K562 (cell line): ENCODE results near the gene IRAK3. TPM values are rescaled to one million over a fixed set of nuclear protein-coding genes. Genes with fewer than 3 reads are reported as not detected.

ENCODE experiments used
- ATAC-seq: fragments of 200-7000 bp; cut with Tn5 transposase; 3 replicates; pipeline ENCODE4 v1.9.1; 2020; ENCODE audit warnings: moderate library complexity
- BruUV-seq: library from RNA; stranded (reverse); fragments of 400-500 nt; replicated peaks from 2 replicates; lab custom pipeline; 2021; lab: Mats Ljungman, UMichigan
- CTCF ChIA-PET: fragments of 300-600 bp; formaldehyde crosslinking; extraction: SDS; loops from one replicate; lab custom pipeline; 2021; ENCODE audit warnings: low intra/inter-chr PET ratio; lab: Yijun Ruan, JAX
- POLR2A ChIA-PET: fragments of 300-600, 350-650 bp; sonication (Branson Sonifier 250); formaldehyde crosslinking; extraction: SDS; loops from one replicate; lab custom pipeline; 2021; ENCODE audit warnings: antibody characterized with exemption, inconsistent platforms; lab: Yijun Ruan, JAX
- DNase-seq, 4 experiments: peaks; one replicate each; pipeline versions ENCODE4 v3.0.0 to v3.0.0-alpha.2; 2011 to 2018; ENCODE audit warnings: low spot score in 3 of 4, mixed read lengths in 3 of 4; ENCODE audit errors: extremely low read depth in 1 of 4
- FAIRE-seq: peaks from 2 replicates; lab custom pipeline; 2011; peaks lifted over from hg19 to GRCh38; lab: Jason Lieb, UNC
- H2AFZ ChIP-seq: 2 replicates; pipeline ENCODE4 v1.6.0; 2011; ENCODE audit warnings: low read depth, low read length, control low read depth, inconsistent platforms
- H3K27ac ChIP-seq: fragments of 200-600 bp; 3 replicates; pipeline ENCODE4 v1.8.0; 2011; ENCODE audit warnings: low read depth, mild to moderate bottlenecking, control low read depth, inconsistent platforms, low read length, moderate library complexity, mixed read lengths; ENCODE audit errors: extremely low read depth
- H3K27me3 ChIP-seq, 2 experiments: fragments of 300-600 bp in 1 of 2; 2 replicates in 1 of 2; 3 replicates in 1 of 2; pipeline versions ENCODE4 v1.6.0 to v1.8.0; 2011; ENCODE audit warnings: inconsistent platforms in 2 of 2, low read length in 2 of 2, mild to moderate bottlenecking in 1 of 2, mixed read lengths in 1 of 2, moderate library complexity in 1 of 2; ENCODE audit not compliant: control insufficient read depth in 2 of 2, insufficient read depth in 2 of 2
- H3K36me3 ChIP-seq: fragments of 300-600 bp; 3 replicates; pipeline ENCODE4 v1.8.0; 2011; ENCODE audit warnings: mild to moderate bottlenecking, low read length, inconsistent platforms; ENCODE audit not compliant: control insufficient read depth, insufficient read depth
- H3K4me1 ChIP-seq, 2 experiments: fragments of 200-600 bp in 1 of 2; replicated peaks in 1 of 2; 2 replicates in 1 of 2; 3 replicates in 1 of 2; pipeline versions ENCODE4 v1.5.1 to v1.8.0; 2011; ENCODE audit warnings: inconsistent platforms in 2 of 2, low read length in 2 of 2, mild to moderate bottlenecking in 1 of 2, mixed read lengths in 1 of 2, moderate library complexity in 1 of 2; ENCODE audit not compliant: control insufficient read depth in 2 of 2, insufficient read depth in 2 of 2
- H3K4me2 ChIP-seq: 2 replicates; pipeline ENCODE4 v1.6.1; 2011; ENCODE audit warnings: low read length, control low read depth, inconsistent platforms, mixed read lengths; ENCODE audit not compliant: insufficient read depth
- H3K4me3 ChIP-seq: fragments of 200-600 bp; sonication (generic), shearing (Covaris generic); 2 replicates; pipeline ENCODE4 v1.5.1; 2016; ENCODE audit warnings: control low read depth, inconsistent platforms
- H3K79me2 ChIP-seq: fragments of 200-600 bp; 3 replicates; pipeline ENCODE4 v1.8.0; 2011; ENCODE audit warnings: low read length, inconsistent platforms; ENCODE audit not compliant: control insufficient read depth, insufficient read depth
- H3K9ac ChIP-seq, 2 experiments: 2 replicates each; pipeline versions ENCODE4 v1.6.0 to v1.6.1; 2011; ENCODE audit warnings: low read depth in 2 of 2, low read length in 2 of 2, control low read depth in 1 of 2, inconsistent platforms in 1 of 2, mild to moderate bottlenecking in 1 of 2, mixed read lengths in 1 of 2; ENCODE audit not compliant: insufficient read depth in 1 of 2
- H3K9me1 ChIP-seq: one replicate; pipeline ENCODE4 v1.6.0; 2011; ENCODE audit warnings: inconsistent platforms, mild to moderate bottlenecking, low read length, moderate library complexity; ENCODE audit not compliant: control insufficient read depth, insufficient read depth
- H3K9me3 ChIP-seq: replicated peaks from 2 replicates; pipeline ENCODE4 v1.5.1; 2011; ENCODE audit warnings: low read depth, low read length, inconsistent platforms; ENCODE audit not compliant: control insufficient read depth, insufficient read depth
- H4K20me1 ChIP-seq: replicated peaks from 2 replicates; pipeline ENCODE4 v1.6.1; 2011; ENCODE audit warnings: low read length, inconsistent platforms, mixed read lengths; ENCODE audit not compliant: control insufficient read depth, insufficient read depth
- BCL6 ChIP-seq: fragments of 250-450 bp; sonication (Bioruptor Pico); IDR thresholded peaks from 2 replicates; pipeline ENCODE4 v1.4.0; 2020
- CC2D1A ChIP-seq: fragments of 450-650 bp; IDR thresholded peaks from 2 replicates; pipeline ENCODE4 v1.6.1; 2017; ENCODE audit warnings: mild to moderate bottlenecking
- CCAR2 ChIP-seq: fragments of 200-400 bp; formaldehyde crosslinking; IDR thresholded peaks from 2 replicates; pipeline ENCODE4 v1.6.1; 2017; ENCODE audit warnings: mild to moderate bottlenecking, low read depth, low read length
- CHAMP1 ChIP-seq: fragments of 450-650 bp; IDR thresholded peaks from 2 replicates; pipeline ENCODE4 v1.6.1; 2016; ENCODE audit warnings: mild to moderate bottlenecking
- ELK1 ChIP-seq: sonication (generic); formaldehyde crosslinking; IDR thresholded peaks from 2 replicates; pipeline ENCODE4 v1.8.1; 2022; ENCODE audit warnings: missing genetic modification reagents
- HDAC2 ChIP-seq: fragments of 450-650 bp; IDR thresholded peaks from 2 replicates; pipeline ENCODE4 v1.6.1; 2016; ENCODE audit warnings: mild to moderate bottlenecking
- ILK ChIP-seq: fragments of 450-650 bp; IDR thresholded peaks from 2 replicates; pipeline ENCODE4 v1.6.1; 2016; ENCODE audit warnings: missing genetic modification characterization, low read depth, mild to moderate bottlenecking, missing compliant biosample characterization, moderate library complexity, borderline replicate concordance
- MAZ ChIP-seq, 2 experiments: fragments of 450-650 bp in 1 of 2; sonication (generic) in 1 of 2; formaldehyde crosslinking; IDR thresholded peaks in 1 of 2; conservative IDR thresholded peaks in 1 of 2; 2 replicates each; pipeline versions ENCODE4 v1.4.0 to v1.5.0; 2020; ENCODE audit warnings: mild to moderate bottlenecking in 1 of 2, missing genetic modification reagents in 1 of 2
- TCF3 ChIP-seq: sonication (generic); formaldehyde crosslinking; IDR thresholded peaks from 2 replicates; pipeline ENCODE4 v1.4.0; 2020; ENCODE audit warnings: mild to moderate bottlenecking, missing genetic modification reagents
- ZBTB26 ChIP-seq: fragments of 450-650 bp; formaldehyde crosslinking; IDR thresholded peaks from 2 replicates; pipeline ENCODE4 v1.4.0; 2022; ENCODE audit warnings: missing genetic modification characterization
- ZNF24 ChIP-seq: fragments of 450-650 bp; IDR thresholded peaks from 2 replicates; pipeline ENCODE4 v1.6.1; 2016
- ZNF253 ChIP-seq: fragments of 250-450 bp; sonication (Bioruptor Pico); conservative IDR thresholded peaks from 2 replicates; pipeline ENCODE4 v1.6.1; 2021; ENCODE audit warnings: mild to moderate bottlenecking
- ZNF766 ChIP-seq: fragments of 200-800 bp; sonication (Bioruptor generic); conservative IDR thresholded peaks from 2 replicates; pipeline ENCODE4 v1.6.1; 2016; ENCODE audit warnings: missing genetic modification characterization, missing compliant biosample characterization
- WGBS: fragments of 100-300 bp; shearing (Covaris generic); methylation state at CpG from one replicate; pipeline ENCODE4 v1.1.6; 2016; ENCODE audit warnings: low coverage, mixed read lengths; ENCODE audit not compliant: insufficient coverage; ENCODE audit errors: missing lambda C conversion rate; 5-methylcytosine and 5-hydroxymethylcytosine counted together
- in situ Hi-C: fragments of 300-500 bp; cut with MboI; formaldehyde crosslinking; loops from 4 replicates; pipeline ENCODE4 v1.15.0; 2018; ENCODE audit warnings: inconsistent platforms, mixed read lengths
- intact Hi-C: fragments of 100-400 bp; cut with micrococcal nuclease; formaldehyde crosslinking; loops from 2 replicates; pipeline ENCODE4 v1.14.2; 2022
- polyA plus RNA-seq, 8 experiments: library from polyadenylated mRNA; depleted of rRNA in 4 of 8; stranded (reverse) in 5 of 8; unstranded in 3 of 8; fragments of >200 nt; fragmentation: Nextera tagmentation in 2 of 8; fragmentation: Illumina TruSeq in 1 of 8; extraction: Ambion mirVana in 2 of 8; extraction: Trizol in 1 of 8; gene quantifications; 2 replicates each; pipeline versions ENCODE4 v1.2.1 to v1.2.3, GENCODE V29; 2011 to 2014; ENCODE audit warnings: inconsistent platforms in 1 of 8, missing spikeins in 1 of 8
- total RNA-seq, 7 experiments: library from RNA; depleted of rRNA in 6 of 7; stranded (reverse); fragments of >200 nt in 6 of 7; fragmentation: Illumina TruSeq in 2 of 7; extraction: Trizol in 2 of 7; gene quantifications; 2 replicates each; pipeline versions ENCODE4 v1.2.1 to v1.2.3, GENCODE V29; 2011 to 2021; ENCODE audit warnings: low replicate concordance in 1 of 7

The IRAK3 gene
- total and polyA plus RNA-seq, 9 of the 15 experiments (the other 6 are each of a cell fraction or from before 2014, with no cell fraction given): 0.06 to 0.09 (median 0.07) TPM; not detected in 6

- Histone ChIP-seq H3K27ac (no peak overlapping the region), H3K36me3 (no peaks in the 10 kb centered on the region), H3K4me3 (no peak overlapping the region), H3K79me2 (no peaks in the 10 kb centered on the region), H3K27me3 (peaks cover 0 to 4% of the 10 kb centered on the region in 2 experiments; a peak in 1 of 5 replicates), H4K20me1 (no peaks in the 10 kb centered on the region), H3K9ac (no peak overlapping the region), H2AFZ (no peak overlapping the region), H3K4me1 (no peaks in the 10 kb centered on the region; a peak in 2 of 5 replicates), H3K9me3 (no peaks in the 10 kb centered on the region), H3K4me2 (no peak overlapping the region), H3K9me1 (no peaks in the 10 kb centered on the region)
- 21% methylated on average over 2 of the region's 2 CpGs for WGBS
- no peak for ATAC-seq
- no TSS peak for BruUV-seq
- POLR2A ChIA-PET: interaction anchor here (0.9 kb wide), 1 partner anchor 10 kb away, joined by 3 read pairs; no protein-coding TSS in a partner anchor
- DNase-seq: no peak
- TF ChIP-seq ZNF766 (no peak), CCAR2 (no peak), ZNF253 (CRISPR knock-in tag) (no peak), ZNF24 (no peak), CC2D1A (no peak)
- no peak for FAIRE-seq
- in situ Hi-C loops: no loop called here
- intact Hi-C loops: no loop called here
- CTCF ChIA-PET: no interaction called here
Measured at GRCh38 chr12:66289485-66289884, 100.5 kb downstream of the IRAK3 start.

GRCh38 chr12:66290716-66291200 is 101.7 kb downstream of the IRAK3 start:
- no peaks in the 10 kb centered on the region; a peak in 2 of 5 replicates for H3K4me1 ChIP-seq
- intact Hi-C loops (no loop called here), in situ Hi-C loops (no loop called here)
- H4K20me1 ChIP-seq: no peaks in the 10 kb centered on the region
- no peak overlapping the region for H3K27ac ChIP-seq
- DNase-seq: no peak
- no peak for FAIRE-seq
- ATAC-seq: no peak
- ChIA-PET CTCF (no interaction called here), POLR2A (no interaction called here)
- H3K27me3 ChIP-seq: peaks cover 0 to 7% of the 10 kb centered on the region in 2 experiments; a peak in 1 of 5 replicates
- no TSS peak for BruUV-seq
- no peaks in the 10 kb centered on the region for H3K9me1 ChIP-seq
- H3K4me2 ChIP-seq: no peak overlapping the region
- no peak overlapping the region for H3K4me3 ChIP-seq
- WGBS: 4% methylated on average over 2 of the region's 2 CpGs
- no peak overlapping the region for H2AFZ ChIP-seq
- H3K79me2 ChIP-seq: no peaks in the 10 kb centered on the region
- H3K36me3 ChIP-seq: no peaks in the 10 kb centered on the region
- no peaks in the 10 kb centered on the region for H3K9me3 ChIP-seq
- no peak overlapping the region for H3K9ac ChIP-seq
- TF ChIP-seq BCL6 (CRISPR knock-in tag) (no peak), MAZ (CRISPR knock-in tag; conservative IDR thresholded peaks at IDR 0.05 in 1 of 2, IDR thresholded peaks at IDR 0.05 in 1 of 2) (no peak), ZBTB26 (CRISPR knock-in tag) (no peak), ELK1 (CRISPR knock-in tag) (no peak), HDAC2 (no peak), CHAMP1 (no peak), TCF3 (CRISPR knock-in tag) (no peak), ILK (tag) (no peak)
